H9 (cell line): Measurements from ENCODE around the gene IP6K2. TPM values are rescaled to one million over a fixed set of nuclear protein-coding genes. Genes with fewer than 3 reads are reported as not detected.

Experiments
- DNase-seq: peaks from one replicate; pipeline ENCODE4 v3.0.0-alpha.2; 2017
- H2AFZ ChIP-seq: one replicate; pipeline ENCODE4 v1.6.1; 2013; ENCODE audit warnings: mild to moderate bottlenecking, low read length, control low read depth, moderate library complexity
- H2AK5ac ChIP-seq: 2 replicates; pipeline ENCODE4 v1.6.1; 2013; ENCODE audit warnings: low read length, control low read depth, mixed read lengths; ENCODE audit not compliant: insufficient read length
- H2BK120ac ChIP-seq: one replicate; pipeline ENCODE4 v1.6.1; 2013; ENCODE audit warnings: low read depth, mild to moderate bottlenecking, low read length, control low read depth, inconsistent platforms; ENCODE audit not compliant: poor library complexity, severe bottlenecking
- H2BK12ac ChIP-seq: 2 replicates; pipeline ENCODE4 v1.6.1; 2013; ENCODE audit warnings: low read length, control low read depth, mixed read lengths, low read depth; ENCODE audit not compliant: insufficient read length
- H2BK15ac ChIP-seq: 2 replicates; pipeline ENCODE4 v1.6.1; 2013; ENCODE audit warnings: low read depth, low read length, control low read depth
- H2BK20ac ChIP-seq: one replicate; pipeline ENCODE4 v1.6.1; 2013; ENCODE audit warnings: low read depth, mild to moderate bottlenecking, low read length, control low read depth, inconsistent platforms; ENCODE audit not compliant: poor library complexity, severe bottlenecking
- H2BK5ac ChIP-seq: 2 replicates; pipeline ENCODE4 v1.6.1; 2013; ENCODE audit warnings: low read length, control low read depth, mixed read lengths; ENCODE audit not compliant: insufficient read length
- H3K14ac ChIP-seq: 2 replicates; pipeline ENCODE4 v1.6.1; 2013; ENCODE audit warnings: low read length, control low read depth; ENCODE audit not compliant: insufficient read depth
- H3K18ac ChIP-seq: 2 replicates; pipeline ENCODE4 v1.6.1; 2013; ENCODE audit warnings: low read depth, mild to moderate bottlenecking, mixed read lengths, low read length, control low read depth; ENCODE audit not compliant: insufficient read length
- H3K23ac ChIP-seq: 2 replicates; pipeline ENCODE4 v1.6.1; 2013; ENCODE audit warnings: low read length, control low read depth, mixed read lengths, low read depth; ENCODE audit not compliant: insufficient read length
- H3K23me2 ChIP-seq: 2 replicates; pipeline ENCODE4 v1.6.1; 2013; ENCODE audit warnings: low read depth, mild to moderate bottlenecking, mixed read lengths, low read length, control low read depth; ENCODE audit not compliant: insufficient read length, poor library complexity, severe bottlenecking
- H3K27ac ChIP-seq: 2 replicates; pipeline ENCODE4 v1.5.1; 2013; ENCODE audit warnings: low read length, control low read depth, mixed read lengths, low read depth; ENCODE audit not compliant: insufficient read length
- H3K27me3 ChIP-seq: 2 replicates; pipeline ENCODE4 v1.6.1; 2013; ENCODE audit warnings: low read length, control low read depth, inconsistent platforms; ENCODE audit not compliant: insufficient read depth
- H3K4ac ChIP-seq: 2 replicates; pipeline ENCODE4 v1.6.1; 2013; ENCODE audit warnings: low read depth, mild to moderate bottlenecking, control low read depth, inconsistent platforms, low read length, moderate library complexity
- H3K4me1 ChIP-seq: 2 replicates; pipeline ENCODE4 v1.6.1; 2013; ENCODE audit warnings: low read length, control low read depth, inconsistent platforms; ENCODE audit not compliant: insufficient read depth
- H3K4me2 ChIP-seq: 2 replicates; pipeline ENCODE4 v1.6.1; 2013; ENCODE audit warnings: low read length, control low read depth, mixed read lengths; ENCODE audit not compliant: insufficient read length, insufficient read depth
- H3K56ac ChIP-seq: 2 replicates; pipeline ENCODE4 v1.6.1; 2013; ENCODE audit warnings: low read depth, mild to moderate bottlenecking, mixed read lengths, low read length, control low read depth; ENCODE audit not compliant: insufficient read length
- H3K79me1 ChIP-seq: 2 replicates; pipeline ENCODE4 v1.6.1; 2013; ENCODE audit warnings: low read depth, mild to moderate bottlenecking, moderate library complexity, low read length, control low read depth, inconsistent platforms; ENCODE audit not compliant: insufficient read depth, poor library complexity, severe bottlenecking
- H3K79me2 ChIP-seq: 2 replicates; pipeline ENCODE4 v1.6.1; 2013; ENCODE audit warnings: low read length, control low read depth, inconsistent platforms; ENCODE audit not compliant: insufficient read depth
- H3K9ac ChIP-seq: 2 replicates; pipeline ENCODE4 v1.6.1; 2013; ENCODE audit warnings: low read length, control low read depth, mixed read lengths; ENCODE audit not compliant: insufficient read length; ENCODE audit errors: extremely low read depth
- H3K9me3 ChIP-seq: one replicate; pipeline ENCODE4 v1.6.1; 2013; ENCODE audit warnings: low read depth, low read length, inconsistent platforms; ENCODE audit not compliant: control insufficient read depth
- H3T11ph ChIP-seq: one replicate; pipeline ENCODE4 v1.6.1; 2013; ENCODE audit warnings: mild to moderate bottlenecking, low read length, control low read depth, inconsistent platforms
- H4K20me1 ChIP-seq: one replicate; pipeline ENCODE4 v1.6.1; 2013; ENCODE audit not compliant: control insufficient read depth, insufficient read length, insufficient read depth
- H4K5ac ChIP-seq: 2 replicates; pipeline ENCODE4 v1.6.1; 2013; ENCODE audit warnings: low read depth, mild to moderate bottlenecking, mixed read lengths, low read length, control low read depth; ENCODE audit not compliant: insufficient read length
- H4K8ac ChIP-seq: replicated peaks from 2 replicates; pipeline ENCODE4 v1.6.1; 2013; ENCODE audit warnings: low read length, control low read depth, mixed read lengths, low read depth; ENCODE audit not compliant: insufficient read length
- H4K91ac ChIP-seq: 2 replicates; pipeline ENCODE4 v1.6.1; 2013; ENCODE audit warnings: low read depth, mild to moderate bottlenecking, moderate library complexity, mixed read lengths, low read length, control low read depth; ENCODE audit not compliant: insufficient read length
- H3K27ac Mint-ChIP-seq, 3 experiments: 2 replicates in 2 of 3; 3 replicates in 1 of 3; pipeline ENCODE4 v1.8.0; 2020 to 2021; ENCODE audit warnings: mixed read lengths in 3 of 3, mild to moderate bottlenecking in 1 of 3, moderate library complexity in 1 of 3
- H3K27me3 Mint-ChIP-seq: 2 replicates; pipeline ENCODE4 v1.8.0; 2021; ENCODE audit warnings: low read depth, mild to moderate bottlenecking, moderate library complexity, mixed read lengths
- H3K36me3 Mint-ChIP-seq, 3 experiments: 2 replicates in 2 of 3; 3 replicates in 1 of 3; pipeline ENCODE4 v1.8.0; 2020 to 2021; ENCODE audit warnings: low read depth in 3 of 3, mixed read lengths in 3 of 3; ENCODE audit not compliant: insufficient read depth in 1 of 3
- H3K4me1 Mint-ChIP-seq, 2 experiments: 2 replicates each; pipeline ENCODE4 v1.8.0; 2020; ENCODE audit warnings: mixed read lengths in 2 of 2
- H3K4me3 Mint-ChIP-seq, 2 experiments: 2 replicates in 1 of 2; 3 replicates in 1 of 2; pipeline ENCODE4 v1.8.0; 2020 to 2021; ENCODE audit warnings: mild to moderate bottlenecking in 2 of 2, mixed read lengths in 2 of 2, moderate library complexity in 1 of 2
- H3K9me3 Mint-ChIP-seq, 2 experiments: 2 replicates in 1 of 2; 3 replicates in 1 of 2; pipeline ENCODE4 v1.8.0; 2020; ENCODE audit warnings: mild to moderate bottlenecking in 2 of 2, mixed read lengths in 2 of 2, moderate library complexity in 1 of 2
- CTCF ChIP-seq: fragments of 200-600 bp; sonication (generic); conservative IDR thresholded peaks from 3 replicates; pipeline ENCODE4 v1.8.0; 2021; ENCODE audit warnings: antibody characterized with exemption, mild to moderate bottlenecking
- WGBS: extraction: QIAGEN DNeasy Blood & Tissue Kit; methylation state at CpG from one replicate; pipeline ENCODE4 v1.1.7; 2013; ENCODE audit warnings: missing lambda C conversion rate, low lambda C conversion rate, mixed read lengths; ENCODE audit not compliant: insufficient read length; ENCODE audit errors: extremely low coverage; 5-methylcytosine and 5-hydroxymethylcytosine counted together
- total RNA-seq: library from RNA; stranded (reverse); gene quantifications from 2 replicates; pipeline ENCODE4 v1.2.1, GENCODE V29; 2021

The IP6K2 gene
- total RNA-seq, 1 experiment from 2014 or later: 94.7 TPM

- Histone ChIP-seq H2BK12ac (no peak overlapping the region), H4K5ac (no peak overlapping the region), H2BK20ac (no peak overlapping the region), H4K20me1 (no peaks in the 10 kb centered on the region), H3K4me1 (peaks cover 4% of the 10 kb centered on the region; the same call in 1 of the 2 replicates), H4K8ac (no peak overlapping the region), H3T11ph (no peak overlapping the region), H3K56ac (no peak overlapping the region), H3K18ac (no peak overlapping the region), H3K9ac (no peak overlapping the region), H3K27ac (no peak overlapping the region), H2AFZ (no peak overlapping the region), H3K79me1 (no peaks in the 10 kb centered on the region), H3K4ac (no peak overlapping the region), H2AK5ac (no peak overlapping the region), H3K79me2 (peaks cover 5% of the 10 kb centered on the region; the same call in 1 of the 2 replicates), H3K23ac (no peak overlapping the region), H2BK5ac (no peak overlapping the region), H3K4me2 (no peak overlapping the region), H3K14ac (no peak overlapping the region), H4K91ac (no peak overlapping the region), H2BK15ac (no peak overlapping the region), H3K9me3 (no peaks in the 10 kb centered on the region), H3K23me2 (peaks cover 8% of the 10 kb centered on the region), H3K27me3 (no peaks in the 10 kb centered on the region), H2BK120ac (no peak overlapping the region)
- WGBS: no CpG with 5 or more reads among the region's 18 CpGs
- peak overlapping the region in 1 of 3 experiments; percentile 69; a peak in 3 of 7 replicates for H3K27ac Mint-ChIP-seq
- peaks cover 36 to 62% (median 48%) of the 10 kb centered on the region in 3 experiments; a peak in 6 of 7 replicates for H3K36me3 Mint-ChIP-seq
- H3K4me3 Mint-ChIP-seq: no peak overlapping the region
- peaks cover 17 to 21% of the 10 kb centered on the region in 2 experiments for H3K4me1 Mint-ChIP-seq
- H3K27me3 Mint-ChIP-seq: no peaks in the 10 kb centered on the region; the same call in 1 of the 2 replicates
- TF ChIP-seq CTCF: no peak
- H3K9me3 Mint-ChIP-seq: no peaks in the 10 kb centered on the region
- DNase-seq: no peak
Measured at GRCh38 chr3:48688032-48688736, 28.8 kb downstream of the IP6K2 start.
